ENCODE data around the gene AVL9.
"Not testable (repeated sequence)": the region's sequence is repeated elsewhere in the genome, so short reads cannot be mapped to it uniquely, and the experiment has no call there.

DNA sequence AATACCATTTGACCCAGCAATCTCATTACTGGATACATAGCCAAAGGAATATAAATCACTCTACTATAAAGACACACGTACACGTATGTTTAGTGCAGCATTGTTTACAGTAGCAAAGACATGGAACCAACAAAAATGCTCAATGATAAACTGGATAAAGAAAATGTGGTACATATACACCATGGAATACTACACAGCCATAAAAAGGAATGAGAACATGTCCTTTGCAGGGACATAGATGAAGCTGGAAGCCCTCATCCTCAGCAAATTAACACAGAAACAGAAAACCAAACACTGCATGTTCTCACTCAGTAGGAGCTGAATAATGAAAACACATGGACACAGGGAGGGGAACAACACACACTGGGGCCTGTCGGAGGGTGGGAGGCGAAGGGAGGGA is 105.9 kb downstream of the AVL9 start:
- TF ChIP-seq, protein P1, sequence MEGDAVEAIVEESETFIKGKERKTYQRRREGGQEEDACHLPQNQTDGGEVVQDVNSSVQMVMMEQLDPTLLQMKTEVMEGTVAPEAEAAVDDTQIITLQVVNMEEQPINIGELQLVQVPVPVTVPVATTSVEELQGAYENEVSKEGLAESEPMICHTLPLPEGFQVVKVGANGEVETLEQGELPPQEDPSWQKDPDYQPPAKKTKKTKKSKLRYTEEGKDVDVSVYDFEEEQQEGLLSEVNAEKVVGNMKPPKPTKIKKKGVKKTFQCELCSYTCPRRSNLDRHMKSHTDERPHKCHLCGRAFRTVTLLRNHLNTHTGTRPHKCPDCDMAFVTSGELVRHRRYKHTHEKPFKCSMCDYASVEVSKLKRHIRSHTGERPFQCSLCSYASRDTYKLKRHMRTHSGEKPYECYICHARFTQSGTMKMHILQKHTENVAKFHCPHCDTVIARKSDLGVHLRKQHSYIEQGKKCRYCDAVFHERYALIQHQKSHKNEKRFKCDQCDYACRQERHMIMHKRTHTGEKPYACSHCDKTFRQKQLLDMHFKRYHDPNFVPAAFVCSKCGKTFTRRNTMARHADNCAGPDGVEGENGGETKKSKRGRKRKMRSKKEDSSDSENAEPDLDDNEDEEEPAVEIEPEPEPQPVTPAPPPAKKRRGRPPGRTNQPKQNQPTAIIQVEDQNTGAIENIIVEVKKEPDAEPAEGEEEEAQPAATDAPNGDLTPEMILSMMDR (IDR thresholded peaks at IDR 0.05) = not testable (repeated sequence)
- not testable (repeated sequence) for TF ChIP-seq POLR2A (IDR thresholded peaks at IDR 0.05)

All from breast epithelium (tissue), 3 donors.